ENCODE measurements around the gene ZNF200. TPM values are rescaled to one million over a fixed set of nuclear protein-coding genes. Genes with fewer than 3 reads are reported as not detected.
A peak's percentile ranks its signal among the peaks of the same experiment; 100 is the strongest.

The ZNF200 gene
- total and polyA plus RNA-seq, 2 of the 13 experiments (the other 11 are each of a cell fraction or from before 2014, with no cell fraction given) = 3.5 to 16.5 TPM

DNA sequence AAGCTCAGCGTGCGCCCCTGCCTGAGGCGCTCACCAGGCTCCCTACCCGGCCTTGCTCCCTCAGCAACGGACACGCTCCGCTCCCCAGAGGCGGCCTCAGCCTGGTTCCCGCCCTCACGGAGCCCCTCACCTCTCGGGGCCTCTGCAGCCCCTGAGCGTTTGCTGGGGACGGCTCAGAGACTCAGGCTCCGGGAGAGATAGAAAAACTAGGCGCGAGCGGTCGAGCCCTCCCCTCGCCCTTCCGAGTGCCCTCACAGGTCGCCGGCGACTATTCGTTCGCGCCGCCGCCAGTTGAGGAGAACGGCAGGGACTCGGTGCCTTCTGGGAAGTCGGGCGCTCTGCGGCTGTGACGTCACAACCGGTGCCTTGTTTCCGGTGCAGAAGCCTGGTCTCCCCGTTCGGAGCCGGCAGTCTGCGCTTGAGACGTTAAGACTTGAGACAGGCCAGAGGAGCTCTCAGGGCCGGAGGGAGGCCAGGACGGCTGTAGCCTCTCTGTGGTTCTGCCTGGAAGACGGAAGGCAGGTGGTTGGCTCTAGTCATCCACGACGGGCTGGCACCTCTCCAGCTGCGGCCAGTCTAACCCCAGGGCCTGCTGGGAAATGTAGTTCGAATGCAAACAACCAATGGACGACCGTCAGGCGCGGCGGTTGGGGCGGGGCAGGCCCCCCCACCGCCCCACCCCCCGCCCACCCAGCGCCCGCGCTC, at the start of gene ZNF200 (continued):
- no peak for TF ChIP-seq STAT5B (CRISPR knock-in tag; IDR thresholded peaks at IDR 0.05)
- no peak; the same call in 1 of the 2 replicates for TF ChIP-seq ZNF329 (CRISPR knock-in tag; IDR thresholded peaks at IDR 0.05; ENCODE audit: low read depth)
- TF ChIP-seq XBP1 (CRISPR knock-in tag; IDR thresholded peaks at IDR 0.05) = no peak
- TF ChIP-seq, protein P1, sequence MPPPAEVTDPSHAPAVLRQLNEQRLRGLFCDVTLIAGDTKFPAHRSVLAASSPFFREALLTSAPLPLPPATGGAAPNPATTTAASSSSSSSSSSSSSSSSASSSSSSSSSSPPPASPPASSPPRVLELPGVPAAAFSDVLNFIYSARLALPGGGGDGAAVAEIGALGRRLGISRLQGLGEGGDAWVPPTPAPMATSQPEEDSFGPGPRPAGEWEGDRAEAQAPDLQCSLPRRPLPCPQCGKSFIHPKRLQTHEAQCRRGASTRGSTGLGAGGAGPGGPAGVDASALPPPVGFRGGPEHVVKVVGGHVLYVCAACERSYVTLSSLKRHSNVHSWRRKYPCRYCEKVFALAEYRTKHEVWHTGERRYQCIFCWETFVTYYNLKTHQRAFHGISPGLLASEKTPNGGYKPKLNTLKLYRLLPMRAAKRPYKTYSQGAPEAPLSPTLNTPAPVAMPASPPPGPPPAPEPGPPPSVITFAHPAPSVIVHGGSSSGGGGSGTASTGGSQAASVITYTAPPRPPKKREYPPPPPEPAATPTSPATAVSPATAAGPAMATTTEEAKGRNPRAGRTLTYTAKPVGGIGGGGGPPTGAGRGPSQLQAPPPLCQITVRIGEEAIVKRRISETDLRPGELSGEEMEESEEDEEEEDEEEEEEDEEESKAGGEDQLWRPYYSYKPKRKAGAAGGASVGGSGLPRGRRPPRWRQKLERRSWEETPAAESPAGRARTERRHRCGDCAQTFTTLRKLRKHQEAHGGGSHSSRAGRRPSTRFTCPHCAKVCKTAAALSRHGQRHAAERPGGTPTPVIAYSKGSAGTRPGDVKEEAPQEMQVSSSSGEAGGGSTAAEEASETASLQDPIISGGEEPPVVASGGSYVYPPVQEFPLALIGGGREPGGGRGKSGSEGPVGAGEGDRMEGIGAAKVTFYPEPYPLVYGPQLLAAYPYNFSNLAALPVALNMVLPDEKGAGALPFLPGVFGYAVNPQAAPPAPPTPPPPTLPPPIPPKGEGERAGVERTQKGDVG (CRISPR knock-in tag; IDR thresholded peaks at IDR 0.05; ENCODE audit: borderline replicate concordance) = peak; percentile 76; the same call in 1 of the 2 replicates
- 0 out of 2 replicates have a peak, but pooled peaks have one; percentile 20 for TF ChIP-seq ZNF331 (CRISPR knock-in tag; IDR thresholded peaks at IDR 0.05)
- TF ChIP-seq NFE2 (CRISPR knock-in tag; IDR thresholded peaks at IDR 0.05) = no peak
- TF ChIP-seq SNAI1 (CRISPR knock-in tag; IDR thresholded peaks at IDR 0.05; ENCODE audit: borderline replicate concordance) = peak; percentile 89
- TF ChIP-seq ZNF557 (CRISPR knock-in tag; IDR thresholded peaks at IDR 0.05) = no peak
- TF ChIP-seq ARHGAP35 (CRISPR knock-in tag; IDR thresholded peaks at IDR 0.05; ENCODE audit: borderline replicate concordance) = no peak
- peak; percentile 62; the same call in 1 of the 2 replicates for TF ChIP-seq CCDC6 (CRISPR knock-in tag; IDR thresholded peaks at IDR 0.05)
- TF ChIP-seq, protein P2, sequence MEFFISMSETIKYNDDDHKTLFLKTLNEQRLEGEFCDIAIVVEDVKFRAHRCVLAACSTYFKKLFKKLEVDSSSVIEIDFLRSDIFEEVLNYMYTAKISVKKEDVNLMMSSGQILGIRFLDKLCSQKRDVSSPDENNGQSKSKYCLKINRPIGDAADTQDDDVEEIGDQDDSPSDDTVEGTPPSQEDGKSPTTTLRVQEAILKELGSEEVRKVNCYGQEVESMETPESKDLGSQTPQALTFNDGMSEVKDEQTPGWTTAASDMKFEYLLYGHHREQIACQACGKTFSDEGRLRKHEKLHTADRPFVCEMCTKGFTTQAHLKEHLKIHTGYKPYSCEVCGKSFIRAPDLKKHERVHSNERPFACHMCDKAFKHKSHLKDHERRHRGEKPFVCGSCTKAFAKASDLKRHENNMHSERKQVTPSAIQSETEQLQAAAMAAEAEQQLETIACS (CRISPR knock-in tag; IDR thresholded peaks at IDR 0.05) = no peak
- TF ChIP-seq KLF13 (CRISPR knock-in tag; IDR thresholded peaks at IDR 0.05) = no peak; the same call in 1 of the 2 replicates
- TF ChIP-seq ARNTL (CRISPR knock-in tag; IDR thresholded peaks at IDR 0.05) = no peak
- TF ChIP-seq RFXANK (CRISPR knock-in tag; IDR thresholded peaks at IDR 0.05) = no peak
- 0 out of 2 replicates have a peak, but pooled peaks have one; percentile 40 for TF ChIP-seq ZNF569 (CRISPR knock-in tag; IDR thresholded peaks at IDR 0.05; ENCODE audit: borderline replicate concordance)
- TF ChIP-seq SMC3 (IDR thresholded peaks at IDR 0.05; ENCODE audit: low read length) = no peak
- no peak for TF ChIP-seq SCMH1 (CRISPR knock-in tag; IDR thresholded peaks at IDR 0.05; ENCODE audit: borderline replicate concordance)
- TF ChIP-seq, protein P3, sequence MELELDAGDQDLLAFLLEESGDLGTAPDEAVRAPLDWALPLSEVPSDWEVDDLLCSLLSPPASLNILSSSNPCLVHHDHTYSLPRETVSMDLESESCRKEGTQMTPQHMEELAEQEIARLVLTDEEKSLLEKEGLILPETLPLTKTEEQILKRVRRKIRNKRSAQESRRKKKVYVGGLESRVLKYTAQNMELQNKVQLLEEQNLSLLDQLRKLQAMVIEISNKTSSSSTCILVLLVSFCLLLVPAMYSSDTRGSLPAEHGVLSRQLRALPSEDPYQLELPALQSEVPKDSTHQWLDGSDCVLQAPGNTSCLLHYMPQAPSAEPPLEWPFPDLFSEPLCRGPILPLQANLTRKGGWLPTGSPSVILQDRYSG (CRISPR knock-in tag; IDR thresholded peaks at IDR 0.05) = no peak
- TF ChIP-seq MIER3 (CRISPR knock-in tag; IDR thresholded peaks at IDR 0.05; ENCODE audit: borderline replicate concordance) = no peak
- TF ChIP-seq ATM (IDR thresholded peaks at IDR 0.05; ENCODE audit: borderline replicate concordance) = no peak
- TF ChIP-seq RBFOX2 (IDR thresholded peaks at IDR 0.05; ENCODE audit: low read depth, low read length) = peak; percentile 93
- TF ChIP-seq ZFP41 (CRISPR knock-in tag; IDR thresholded peaks at IDR 0.05; ENCODE audit: borderline replicate concordance) = peak; percentile 73; the same call in 1 of the 2 replicates
- TF ChIP-seq HHEX (CRISPR knock-in tag; IDR thresholded peaks at IDR 0.05) = no peak
- TF ChIP-seq ZNF34 (CRISPR knock-in tag; IDR thresholded peaks at IDR 0.05; ENCODE audit: borderline replicate concordance) = peak; percentile 78; the same call in 1 of the 2 replicates
- TF ChIP-seq ZNF496 (CRISPR knock-in tag; IDR thresholded peaks at IDR 0.05; ENCODE audit: insufficient replicate concordance) = no peak
- peak; percentile 76 for TF ChIP-seq DMAP1 (CRISPR knock-in tag; IDR thresholded peaks at IDR 0.05)
- TF ChIP-seq GFI1 (CRISPR knock-in tag; IDR thresholded peaks at IDR 0.05; ENCODE audit: borderline replicate concordance) = 0 out of 2 replicates have a peak, but pooled peaks have one; percentile 8

Measured in HepG2 (cell line).